ENCODE measurements around the gene EHBP1L1. TPM values are rescaled to one million over a fixed set of nuclear protein-coding genes. Genes with fewer than 3 reads are reported as not detected.
A peak's percentile ranks its signal among the peaks of the same experiment; 100 is the strongest.

Gene EHBP1L1
- total and polyA plus RNA-seq, 12 donors, result 30.8 to 113 (median 53.9) TPM

DNA sequence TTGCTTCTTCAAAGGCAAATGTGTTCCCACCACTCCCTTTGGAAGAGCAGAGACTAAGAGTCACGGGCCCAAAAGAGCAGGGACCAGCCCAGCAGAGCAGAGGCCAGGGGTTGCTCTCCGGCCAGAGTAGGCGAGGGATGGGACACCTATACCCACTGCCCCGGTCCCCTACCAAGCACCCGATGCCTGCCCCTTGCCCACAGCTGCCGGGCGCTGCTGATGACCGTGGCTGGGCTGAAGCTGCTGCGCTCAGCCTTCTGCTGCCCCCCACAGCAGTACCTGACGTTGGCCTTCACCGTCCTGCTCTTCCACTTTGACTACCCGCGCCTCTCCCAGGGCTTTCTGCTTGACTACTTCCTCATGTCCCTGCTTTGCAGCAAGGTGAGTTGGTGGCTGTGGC is 51.3 kb downstream of the EHBP1L1 start:
- DNase-seq (no peak), ATAC-seq (no peak)
- no peak for TF ChIP-seq CTCF (IDR thresholded peaks at IDR 0.05)
- intact Hi-C loops (cut with DNase I), result loop anchor here in 5 of 10 donors (5.0 to 10.0 kb wide), 5 partner anchors 78 to 358 kb away; no protein-coding TSS in a partner anchor
- Histone ChIP-seq H3K9me3 (no peaks in the 10 kb centered on the region), H3K36me3 (peaks cover 0 to 100% (median 77%) of the 10 kb centered on the region in 9 donors), H3K4me1 (peaks cover 0 to 22% (median 7%) of the 10 kb centered on the region in 9 donors), H3K27ac (no peak overlapping the region), H3K4me3 (no peak overlapping the region), H3K27me3 (no peaks in the 10 kb centered on the region)
- 95 to 97% methylated on average over 13 of the region's 13 CpGs for WGBS, 2 donors

- H3K4me1 ChIP-seq, result peaks cover 0 to 22% (median 7%) of the 10 kb centered on the region in 9 donors
- intact Hi-C loops (cut with DNase I), result loop anchor here in 5 of 10 donors (5.0 to 10.0 kb wide), 5 partner anchors 75 to 355 kb away; no protein-coding TSS in a partner anchor
- H3K27ac ChIP-seq, result no peak overlapping the region
- H3K4me3 ChIP-seq, result no peak overlapping the region
- H3K36me3 ChIP-seq, result peaks cover 0 to 100% (median 69%) of the 10 kb centered on the region in 9 donors
- no peaks in the 10 kb centered on the region for H3K9me3 ChIP-seq
- no peak for TF ChIP-seq CTCF (IDR thresholded peaks at IDR 0.05)
- no peaks in the 10 kb centered on the region for H3K27me3 ChIP-seq
- ATAC-seq, result no peak
- 96% methylated on average over 14 of the region's 14 CpGs for WGBS, 2 donors
- no peak for DNase-seq
Measured at GRCh38 chr11:65629579-65629978, 53.7 kb downstream of the EHBP1L1 start.

GRCh38 chr11:65630215-65630614 is 54.4 kb downstream of the EHBP1L1 start:
- Histone ChIP-seq H3K27me3 (no peaks in the 10 kb centered on the region), H3K27ac (peak overlapping the region in 1 of 10 donors; percentile 19), H3K36me3 (peaks cover 3 to 100% (median 68%) of the 10 kb centered on the region in 9 donors), H3K9me3 (no peaks in the 10 kb centered on the region), H3K4me3 (no peak overlapping the region), H3K4me1 (peaks cover 0 to 22% (median 7%) of the 10 kb centered on the region in 9 donors)
- intact Hi-C loops (cut with DNase I), result loop anchor here in 3 of 10 donors (10.0 kb wide), 3 partner anchors 65 to 355 kb away; partner anchors contain the start of gene SNX32 (in 1 of the 3)
- DNase-seq (peak; percentile 61 to 63), ATAC-seq (peak in 7 of 8 donors; percentile 31 to 70 (median 42))
- TF ChIP-seq CTCF (IDR thresholded peaks at IDR 0.05), result no peak
- 62 to 70% methylated on average over 11 of the region's 11 CpGs for WGBS, 2 donors

DNA sequence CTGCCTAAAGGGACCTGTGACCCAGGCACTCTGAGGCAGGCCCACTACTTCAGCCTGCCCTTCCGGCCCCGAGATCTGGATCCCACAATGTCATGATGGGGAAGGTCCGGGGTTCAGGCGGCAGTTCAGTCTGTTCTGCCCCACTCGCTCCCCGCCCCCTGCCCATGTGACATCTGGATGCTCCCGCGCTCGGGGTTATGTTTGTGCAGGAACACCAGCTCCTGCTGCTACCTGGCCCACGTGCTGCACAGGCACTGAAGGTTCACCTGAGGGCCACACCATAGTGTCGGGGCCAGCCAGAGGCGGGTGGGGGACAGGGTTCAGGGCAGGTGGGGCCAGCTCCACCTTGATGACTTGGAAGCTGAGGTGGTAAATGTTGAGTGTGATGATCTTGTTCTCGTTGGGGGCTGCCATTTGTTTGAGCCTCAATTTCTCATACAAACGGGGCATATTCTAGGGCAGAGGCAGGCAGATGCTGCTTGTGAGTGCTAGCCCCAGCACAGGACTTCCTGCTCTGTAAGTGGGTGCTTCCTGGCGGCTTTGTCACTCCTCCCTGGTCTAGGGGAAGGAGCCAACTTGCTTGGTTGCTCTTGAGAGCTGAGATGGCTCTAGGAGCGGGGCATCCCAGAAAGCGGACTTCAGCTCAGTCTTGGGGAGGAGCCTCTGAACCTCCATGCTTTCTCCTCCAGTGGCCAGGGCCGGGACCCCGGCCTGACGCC is 57.7 kb downstream of the EHBP1L1 start:
- Histone ChIP-seq H3K27me3 (no peaks in the 10 kb centered on the region), H3K36me3 (peaks cover 14 to 88% (median 57%) of the 10 kb centered on the region in 9 donors), H3K4me3 (no peak overlapping the region), H3K4me1 (peaks cover 0 to 29% (median 14%) of the 10 kb centered on the region in 9 donors), H3K27ac (no peak overlapping the region), H3K9me3 (no peaks in the 10 kb centered on the region)
- ATAC-seq (no peak), DNase-seq (no peak)
- intact Hi-C loops (cut with DNase I), result loop anchor here in 3 of 10 donors (10.0 kb wide), 3 partner anchors 61 to 351 kb away; partner anchors contain the start of gene SNX32 (in 1 of the 3)
- no peak for TF ChIP-seq CTCF (IDR thresholded peaks at IDR 0.05)
- 87% methylated on average over 20 of the region's 20 CpGs for WGBS, 2 donors
